Measurements from ENCODE around the gene SLC35B1.

Gene SLC35B1

DNA sequence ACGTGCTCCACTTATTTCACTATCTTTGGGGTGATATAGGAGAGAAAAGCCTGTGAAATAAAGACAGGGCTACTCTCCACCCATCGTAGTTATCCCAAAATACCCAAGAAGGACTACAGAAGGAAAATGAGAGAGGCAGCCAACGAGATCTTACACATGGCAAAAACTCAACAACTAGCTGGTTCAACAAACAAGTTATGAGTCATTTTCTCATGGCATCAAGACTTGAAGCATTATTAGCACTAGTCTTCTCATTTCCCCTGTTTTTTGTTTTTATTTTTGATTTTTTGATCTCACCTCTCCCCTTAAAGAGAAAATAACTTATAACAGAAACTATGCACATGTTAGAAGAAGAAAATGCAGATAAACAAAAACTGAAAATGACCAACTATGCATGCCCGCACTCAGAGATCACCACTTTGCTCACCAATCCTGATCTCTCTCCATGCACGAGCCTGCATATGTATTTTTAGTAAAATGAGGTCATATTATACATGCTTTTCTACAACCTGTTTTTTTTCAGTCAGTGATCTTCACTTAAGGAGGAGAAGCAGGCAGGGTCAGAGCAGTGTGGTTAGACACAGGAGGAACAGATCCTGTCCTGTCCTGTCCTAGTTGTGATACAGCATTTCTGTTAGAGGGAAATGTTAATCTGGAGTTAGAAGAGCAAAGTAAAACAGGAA is 33.4 kb upstream of the SLC35B1 start:
- H3K4me1 ChIP-seq: peaks cover 94 to 100% (median 98%) of the 10 kb centered on the region in 10 experiments
- H3K27me3 ChIP-seq: no peaks in the 10 kb centered on the region
- no peaks in the 10 kb centered on the region for H4K20me1 ChIP-seq
- no peak for TF ChIP-seq Cebpa-rat (IDR thresholded peaks at IDR 0.05)
- H3K4me3 ChIP-seq: peak overlapping the region in 9 of 10 experiments; percentile 42 to 71 (median 60); a peak in 18 of 20 replicates
- H3K4me2 ChIP-seq: peak overlapping the region; percentile 85 to 97 (median 94)
- peaks cover 0 to 56% (median 23%) of the 10 kb centered on the region in 11 experiments; a peak in 11 of 22 replicates for H3K36me3 ChIP-seq
- H3K9me3 ChIP-seq (replicated peaks in 1 of 11): no peaks in the 10 kb centered on the region
- H3K9ac ChIP-seq: peak overlapping the region; percentile 53 to 94 (median 88); a peak in 21 of 22 replicates
- H3K27ac ChIP-seq: peak overlapping the region; percentile 66 to 100 (median 96)

DNA sequence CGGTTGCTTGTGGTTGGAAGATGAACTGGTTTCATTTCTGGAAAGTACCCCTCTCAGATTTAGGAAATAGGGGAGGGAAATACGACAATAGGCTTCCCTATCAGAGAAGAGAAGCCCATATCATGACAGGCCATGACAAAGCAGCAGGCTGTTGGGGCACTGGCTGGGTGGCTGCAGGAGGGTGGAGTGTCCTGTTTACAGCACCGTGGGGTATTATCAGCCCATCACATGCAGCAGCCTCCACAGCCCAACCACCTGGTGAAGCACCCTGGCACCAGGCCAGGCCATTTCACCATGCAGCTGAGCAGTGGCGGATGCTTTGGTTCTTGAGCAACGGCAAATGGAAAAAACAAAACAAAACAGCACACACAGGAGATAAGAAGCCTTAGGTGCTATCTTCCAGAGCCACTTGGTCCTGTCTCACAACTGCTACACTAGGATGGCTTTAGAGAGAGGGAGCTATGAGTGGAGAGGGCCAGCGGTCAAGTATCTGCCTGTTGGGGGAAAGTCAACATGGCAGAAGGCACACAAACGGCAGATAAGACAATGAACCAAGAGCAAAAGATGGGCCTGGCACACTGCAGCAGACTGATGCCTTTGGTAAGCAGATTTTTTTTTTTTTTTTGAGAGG is 32.0 kb upstream of the SLC35B1 start:
- no peaks in the 10 kb centered on the region for H4K20me1 ChIP-seq
- peak overlapping the region; percentile 63 to 94 (median 88); a peak in 21 of 22 replicates for H3K9ac ChIP-seq
- peaks cover 0 to 4% (median 0%) of the 10 kb centered on the region in 11 experiments; a peak in 1 of 22 replicates for H3K9me3 ChIP-seq (replicated peaks in 1 of 11)
- TF ChIP-seq Cebpa-rat (IDR thresholded peaks at IDR 0.05): peak in 10 of 11 experiments; percentile 4 to 97 (median 92); a peak in 16 of 22 replicates
- H3K36me3 ChIP-seq: peaks cover 0 to 56% (median 32%) of the 10 kb centered on the region in 11 experiments; a peak in 16 of 22 replicates
- H3K4me3 ChIP-seq: peak overlapping the region; percentile 38 to 71 (median 58)
- H3K4me2 ChIP-seq: peak overlapping the region; percentile 85 to 97 (median 94)
- no peaks in the 10 kb centered on the region for H3K27me3 ChIP-seq
- H3K27ac ChIP-seq: peak overlapping the region; percentile 66 to 100 (median 96); a peak in 21 of 22 replicates
- H3K4me1 ChIP-seq: peaks cover 80 to 95% (median 91%) of the 10 kb centered on the region in 10 experiments

DNA sequence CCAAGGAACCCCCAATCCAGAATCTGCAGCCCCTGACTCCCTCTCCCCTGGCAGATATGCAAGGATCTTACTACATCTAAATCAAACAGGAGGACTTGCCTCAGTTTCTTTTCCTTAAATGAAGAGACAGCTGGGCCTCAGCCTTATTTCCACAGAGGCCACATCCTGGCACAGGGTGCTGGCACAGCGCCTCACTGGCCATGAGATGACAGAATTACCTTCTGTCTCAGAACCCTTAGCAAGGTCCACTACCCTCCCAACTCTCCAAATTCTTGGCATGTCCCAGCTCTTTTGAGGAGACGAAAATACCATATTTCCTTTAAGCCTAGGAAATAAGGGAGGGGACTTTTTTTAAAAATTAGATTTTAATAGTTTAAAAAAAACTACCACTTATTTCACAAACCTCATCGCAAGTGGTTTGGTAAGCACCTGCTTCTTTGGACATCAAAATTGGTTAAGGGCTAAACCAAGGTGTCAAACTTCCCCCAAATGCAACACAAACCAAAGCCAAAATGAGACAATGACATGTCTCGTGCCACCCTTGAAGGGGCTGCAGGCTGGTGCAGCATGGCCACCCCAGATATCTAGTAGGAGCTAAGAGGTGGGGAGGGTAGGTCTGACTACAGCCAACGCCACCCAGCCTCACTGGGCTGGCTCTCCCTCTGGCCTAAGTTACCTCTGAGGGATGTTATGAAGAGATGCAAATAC is 30.8 kb upstream of the SLC35B1 start:
- H3K9me3 ChIP-seq (replicated peaks in 1 of 11): peaks cover 0 to 4% (median 0%) of the 10 kb centered on the region in 11 experiments; a peak in 1 of 22 replicates
- peak overlapping the region; percentile 85 to 97 (median 94) for H3K4me2 ChIP-seq
- no peaks in the 10 kb centered on the region for H3K27me3 ChIP-seq
- H3K36me3 ChIP-seq: peaks cover 0 to 56% (median 35%) of the 10 kb centered on the region in 11 experiments; a peak in 16 of 22 replicates
- H4K20me1 ChIP-seq: no peaks in the 10 kb centered on the region
- peak overlapping the region; percentile 47 to 94 (median 88); a peak in 20 of 22 replicates for H3K9ac ChIP-seq
- peaks cover 69 to 94% (median 86%) of the 10 kb centered on the region in 10 experiments for H3K4me1 ChIP-seq
- peak overlapping the region; percentile 66 to 100 (median 96); a peak in 21 of 22 replicates for H3K27ac ChIP-seq
- peak overlapping the region; percentile 38 to 71 (median 58); a peak in 14 of 20 replicates for H3K4me3 ChIP-seq
- no peak for TF ChIP-seq Cebpa-rat (IDR thresholded peaks at IDR 0.05)

DNA sequence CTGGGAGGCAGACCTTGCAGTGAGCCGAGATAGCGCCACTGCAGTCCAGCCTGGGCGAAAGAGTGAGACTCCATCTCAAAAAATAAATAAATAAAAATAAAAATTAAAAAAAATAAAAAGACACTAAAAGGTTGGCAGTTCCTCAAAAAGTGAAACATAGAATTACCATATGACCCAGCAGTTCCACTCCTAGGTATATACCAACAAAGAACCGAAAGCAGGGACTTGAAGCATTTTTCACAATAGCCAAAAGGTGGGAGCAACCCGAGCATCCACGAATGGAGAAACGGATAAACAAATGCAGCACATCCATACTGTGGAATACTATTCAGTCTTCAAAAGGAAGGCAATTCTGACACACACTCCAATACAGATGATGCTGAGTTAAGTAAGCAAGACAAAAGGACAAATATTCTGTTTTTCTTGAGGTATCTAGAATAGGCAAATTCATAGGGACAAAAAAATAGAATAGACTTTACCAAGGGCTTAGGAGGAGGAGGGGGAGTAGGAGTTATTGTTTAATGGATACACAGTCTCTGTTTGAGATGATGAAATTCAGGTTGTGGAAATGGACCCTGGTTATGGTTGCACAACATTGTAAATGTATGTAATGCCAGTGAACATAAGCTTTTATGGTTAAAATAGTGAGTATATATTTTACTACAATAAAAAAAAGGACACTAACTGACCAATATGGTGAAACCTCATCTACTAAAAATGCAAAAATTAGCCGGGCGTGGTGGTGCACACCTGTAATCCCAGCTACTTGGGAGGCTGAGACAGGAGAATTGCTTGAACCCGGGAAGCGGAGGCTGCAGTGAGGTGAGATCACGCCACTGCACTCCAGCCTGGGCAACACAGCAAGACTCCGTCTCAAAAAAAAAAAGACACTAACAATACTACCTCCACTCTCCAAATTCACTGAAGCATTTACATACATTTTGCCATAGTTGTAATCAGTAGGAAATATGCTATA is 27.0 kb upstream of the SLC35B1 start:
- H3K9me3 ChIP-seq (replicated peaks in 1 of 11): peaks cover 0 to 4% (median 0%) of the 10 kb centered on the region in 11 experiments; a peak in 1 of 22 replicates
- peak overlapping the region in 8 of 11 experiments; percentile 5 to 100 (median 44); a peak in 9 of 22 replicates for H3K27ac ChIP-seq
- H3K9ac ChIP-seq: no peak overlapping the region; a peak in 1 of 22 replicates
- peaks cover 0 to 20% (median 6%) of the 10 kb centered on the region in 11 experiments; a peak in 8 of 22 replicates for H4K20me1 ChIP-seq
- H3K4me2 ChIP-seq: peak overlapping the region in 5 of 11 experiments; percentile 1 to 66 (median 53); a peak in 7 of 22 replicates
- peaks cover 0 to 88% (median 70%) of the 10 kb centered on the region in 11 experiments; a peak in 20 of 22 replicates for H3K36me3 ChIP-seq
- H3K4me3 ChIP-seq: no peak overlapping the region
- H3K27me3 ChIP-seq: no peaks in the 10 kb centered on the region
- TF ChIP-seq Cebpa-rat (IDR thresholded peaks at IDR 0.05): no peak
- peaks cover 40 to 95% (median 82%) of the 10 kb centered on the region in 10 experiments for H3K4me1 ChIP-seq

DNA sequence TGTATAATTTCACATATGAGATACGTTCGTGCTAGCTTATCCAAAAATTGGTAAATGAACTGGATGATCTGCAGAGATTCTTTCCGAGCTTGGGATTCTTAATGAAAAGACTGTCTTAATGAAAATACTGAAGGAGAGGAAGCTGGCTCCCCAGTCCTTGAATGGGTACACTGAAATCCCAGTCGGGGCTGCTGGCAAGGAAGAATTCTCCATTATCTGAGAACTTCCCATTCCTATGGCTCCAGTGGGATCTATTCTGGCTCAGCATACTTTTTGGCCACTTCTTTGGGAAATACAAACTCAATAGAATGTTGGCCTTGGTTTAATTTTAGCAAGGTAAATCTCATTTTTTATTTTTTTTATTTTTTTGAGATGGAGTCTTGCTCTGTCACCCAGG is 23.7 kb upstream of the SLC35B1 start:
- H4K20me1 ChIP-seq: peaks cover 0 to 46% (median 21%) of the 10 kb centered on the region in 11 experiments; a peak in 12 of 22 replicates
- H3K36me3 ChIP-seq: peaks cover 0 to 100% (median 89%) of the 10 kb centered on the region in 11 experiments; a peak in 20 of 22 replicates
- peak overlapping the region in 3 of 11 experiments; percentile 14 to 28 (median 15); a peak in 1 of 22 replicates for H3K27ac ChIP-seq
- H3K4me2 ChIP-seq: peak overlapping the region in 6 of 11 experiments; percentile 42 to 69 (median 62); a peak in 9 of 22 replicates
- no peak for TF ChIP-seq Cebpa-rat (IDR thresholded peaks at IDR 0.05)
- H3K4me3 ChIP-seq: no peak overlapping the region
- H3K4me1 ChIP-seq: peaks cover 35 to 93% (median 76%) of the 10 kb centered on the region in 10 experiments
- no peak overlapping the region for H3K9ac ChIP-seq
- H3K27me3 ChIP-seq: no peaks in the 10 kb centered on the region
- H3K9me3 ChIP-seq (replicated peaks in 1 of 11): peaks cover 0 to 14% (median 8%) of the 10 kb centered on the region in 11 experiments; a peak in 12 of 22 replicates

DNA sequence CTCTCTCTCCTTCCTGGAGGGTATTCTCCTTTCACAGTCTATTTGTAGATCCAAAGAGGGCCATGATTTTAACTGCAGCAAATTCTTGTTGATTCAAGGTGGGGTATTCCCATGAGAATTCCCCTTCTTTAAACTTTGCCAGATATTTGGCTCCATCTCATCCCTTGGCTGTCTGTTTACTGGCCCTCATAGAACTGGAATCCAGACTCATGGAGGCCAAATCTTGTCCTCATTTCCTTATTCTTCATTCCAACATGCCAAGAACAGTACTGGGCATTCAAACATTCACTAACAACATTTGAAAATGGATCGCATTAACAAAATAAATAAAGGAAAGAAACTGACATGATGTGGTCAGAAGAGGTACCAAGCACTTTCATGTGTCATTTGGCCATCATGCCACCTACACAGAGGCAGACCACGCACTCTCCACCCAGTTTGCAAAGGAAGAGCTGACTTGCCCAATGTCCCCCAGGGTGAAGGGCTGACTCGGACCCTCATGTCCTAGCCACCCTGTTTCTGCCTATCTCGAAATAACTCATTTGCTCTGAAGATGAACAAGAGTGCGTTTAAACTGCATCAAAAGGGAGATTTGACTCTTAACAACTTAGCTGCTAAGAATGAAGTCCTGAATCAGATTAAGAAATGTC is 23.1 kb upstream of the SLC35B1 start:
- H3K27ac ChIP-seq: peak overlapping the region in 6 of 11 experiments; percentile 8 to 44 (median 26); a peak in 10 of 22 replicates
- peak overlapping the region in 9 of 11 experiments; percentile 10 to 69 (median 57); a peak in 14 of 22 replicates for H3K4me2 ChIP-seq
- no peak overlapping the region for H3K4me3 ChIP-seq
- peaks cover 0 to 19% (median 11%) of the 10 kb centered on the region in 11 experiments; a peak in 13 of 22 replicates for H3K9me3 ChIP-seq (replicated peaks in 1 of 11)
- no peak for TF ChIP-seq Cebpa-rat (IDR thresholded peaks at IDR 0.05)
- H3K36me3 ChIP-seq: peaks cover 0 to 100% (median 91%) of the 10 kb centered on the region in 11 experiments; a peak in 20 of 22 replicates
- no peaks in the 10 kb centered on the region for H3K27me3 ChIP-seq
- H4K20me1 ChIP-seq: peaks cover 0 to 46% (median 21%) of the 10 kb centered on the region in 11 experiments; a peak in 12 of 22 replicates
- H3K9ac ChIP-seq: no peak overlapping the region
- peaks cover 35 to 94% (median 74%) of the 10 kb centered on the region in 10 experiments for H3K4me1 ChIP-seq

Data from BLaER1 treated with 17β-estradiol and CSF1 and Interleukin-3, amounts not matched to agents 10 nM and 100 nM (cell line).